HG03460 (cell line): ENCODE results near the gene DNASE1L1.

Experiments
- ATAC-seq: cut with Tn5 transposase; IDR thresholded peaks from one replicate; pipeline ENCODE4 v1.9.1; 2021; ENCODE audit not compliant: unreplicated experiment

Gene DNASE1L1

GRCh38 chrX:154354013-154354412 is 55.0 kb downstream of the DNASE1L1 start:
- ATAC-seq: no peak

GRCh38 chrX:154353172-154353843 is 55.7 kb downstream of the DNASE1L1 start:
- no peak for ATAC-seq

GRCh38 chrX:154352466-154352865 is 56.6 kb downstream of the DNASE1L1 start:
- ATAC-seq: no peak

- no peak for ATAC-seq
Observed at GRCh38 chrX:154352012-154352401, 57.0 kb downstream of the DNASE1L1 start.
